ACC112 (cell line): ENCODE results near the gene KIAA1671.

Experiments
- H2AFZ ChIP-seq: fragments of 200-600 bp; sonication (generic); one replicate; pipeline ENCODE4 v1.6.0; 2017; ENCODE audit warnings: antibody characterized with exemption, low read length; ENCODE audit not compliant: unreplicated experiment
- H3K27ac ChIP-seq: fragments of 200-600 bp; sonication (generic); 2 replicates; pipeline ENCODE4 v1.5.1; 2014; ENCODE audit warnings: low read depth, mild to moderate bottlenecking, antibody characterized with exemption, low read length, moderate library complexity
- H3K27me3 ChIP-seq: fragments of 200-600 bp; sonication (generic); 2 replicates; pipeline ENCODE4 v1.6.1; 2014; ENCODE audit warnings: mild to moderate bottlenecking, antibody characterized with exemption, low read length, moderate library complexity, mixed read lengths; ENCODE audit not compliant: insufficient read depth
- H3K36me3 ChIP-seq: fragments of 200-600 bp; sonication (generic); 2 replicates; pipeline ENCODE4 v1.6.1; 2016; ENCODE audit warnings: mild to moderate bottlenecking, antibody characterized with exemption, low read length, moderate library complexity, mixed read lengths; ENCODE audit not compliant: insufficient read depth
- H3K4me1 ChIP-seq: fragments of 200-600 bp; sonication (generic); one replicate; pipeline ENCODE4 v1.6.1; 2016; ENCODE audit warnings: low read length, mixed read lengths; ENCODE audit not compliant: insufficient read depth, unreplicated experiment, control insufficient read depth
- H3K4me3 ChIP-seq: fragments of 200-600 bp; sonication (generic); 2 replicates; pipeline ENCODE4 v1.5.1; 2014; ENCODE audit warnings: mild to moderate bottlenecking, low read depth, low read length
- H3K79me2 ChIP-seq: fragments of 200-600 bp; sonication (generic); one replicate; pipeline ENCODE4 v1.6.0; 2016; ENCODE audit warnings: low read length; ENCODE audit not compliant: control insufficient read depth, unreplicated experiment, insufficient read depth

The KIAA1671 gene

DNA sequence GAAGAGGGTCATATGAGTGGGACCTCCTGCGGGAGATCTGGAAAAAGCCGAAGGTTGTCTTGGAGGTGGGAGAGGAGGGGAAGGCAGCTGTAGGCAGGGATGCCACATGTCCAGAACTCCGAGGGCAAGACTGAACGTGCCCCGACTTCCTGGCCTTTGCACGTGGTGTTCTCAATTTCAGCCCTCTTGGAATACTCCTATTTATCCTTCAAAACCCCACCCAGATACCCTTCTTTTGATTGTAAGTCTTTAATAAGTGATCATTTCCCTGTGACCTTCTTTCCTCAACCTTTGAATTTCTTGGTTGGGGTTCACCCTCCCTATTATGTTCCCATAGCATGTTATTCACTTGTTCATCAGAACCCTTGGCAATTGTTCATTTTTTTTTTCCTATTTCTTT lies 151.9 kb downstream of the KIAA1671 start:
- Histone ChIP-seq H3K79me2 (no peaks in the 10 kb centered on the region), H3K36me3 (no peaks in the 10 kb centered on the region), H3K4me1 (no peaks in the 10 kb centered on the region), H2AFZ (no peak overlapping the region), H3K27ac (no peak overlapping the region), H3K27me3 (no peaks in the 10 kb centered on the region), H3K4me3 (no peak overlapping the region)

DNA sequence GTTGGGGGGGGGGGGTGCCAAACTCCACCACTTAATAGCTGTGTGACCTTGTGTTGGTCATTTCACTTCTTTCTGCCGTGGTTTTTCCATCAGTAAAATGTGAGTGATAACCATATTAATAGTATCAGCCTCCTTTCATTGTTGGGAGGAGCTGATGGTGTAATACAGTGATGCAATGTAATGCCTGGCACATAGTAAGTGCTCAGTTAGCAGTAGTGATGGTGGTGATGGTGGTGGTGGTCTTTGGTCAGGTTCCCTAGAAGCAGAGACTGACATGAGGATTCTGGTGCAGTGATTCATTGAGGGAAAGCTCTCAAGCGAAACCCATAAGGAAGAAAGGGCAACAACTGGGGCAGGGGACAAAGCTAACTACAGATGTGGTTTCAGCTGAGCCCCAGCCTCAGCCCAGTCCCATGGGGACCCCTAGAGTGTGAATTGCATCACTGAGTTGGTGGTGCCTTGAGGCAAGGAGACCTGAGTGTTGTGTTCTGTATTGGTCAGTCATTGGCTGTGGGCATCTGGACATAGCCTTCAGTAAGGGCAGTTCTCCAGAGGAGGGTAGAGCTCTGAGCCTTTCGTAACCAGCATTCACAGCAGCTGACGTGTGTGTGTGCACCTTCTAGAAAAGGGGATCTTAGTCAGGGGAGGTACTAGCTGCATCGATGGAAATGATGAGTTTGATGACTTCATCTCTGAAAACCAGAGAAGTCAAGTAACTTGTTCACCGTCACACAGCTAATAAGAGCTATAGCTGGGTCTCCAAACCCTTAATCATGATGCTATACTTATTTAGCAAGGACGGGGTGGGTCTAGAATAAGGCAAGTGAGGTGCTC lies 153.5 kb downstream of the KIAA1671 start:
- Histone ChIP-seq H2AFZ (no peak overlapping the region), H3K4me1 (peaks cover 3% of the 10 kb centered on the region), H3K27me3 (no peaks in the 10 kb centered on the region), H3K4me3 (no peak overlapping the region), H3K79me2 (no peaks in the 10 kb centered on the region), H3K36me3 (no peaks in the 10 kb centered on the region), H3K27ac (no peak overlapping the region)

GRCh38 chr22:25109878-25110595 lies 157.5 kb downstream of the KIAA1671 start:
- no peak overlapping the region for H2AFZ ChIP-seq
- peaks cover 3% of the 10 kb centered on the region for H3K4me1 ChIP-seq
- no peak overlapping the region for H3K27ac ChIP-seq
- no peak overlapping the region for H3K4me3 ChIP-seq
- H3K79me2 ChIP-seq = no peaks in the 10 kb centered on the region
- no peaks in the 10 kb centered on the region for H3K36me3 ChIP-seq
- no peaks in the 10 kb centered on the region for H3K27me3 ChIP-seq

DNA sequence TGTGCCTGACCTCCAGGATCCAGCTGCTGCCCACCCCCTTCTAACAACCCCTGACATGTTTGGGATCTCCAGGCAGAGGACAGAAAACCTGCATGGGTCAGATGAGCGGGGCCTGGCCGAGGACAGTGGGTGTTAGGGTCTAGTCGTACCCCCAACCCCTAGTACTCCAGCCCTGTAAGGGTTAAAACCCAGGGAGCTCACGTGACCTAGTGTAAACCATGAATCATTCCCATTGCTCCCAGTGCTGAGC lies 158.0 kb downstream of the KIAA1671 start:
- Histone ChIP-seq H3K27ac (peak overlapping the region; percentile 63; the same call in 1 of the 2 replicates), H3K4me3 (peak overlapping the region; percentile 81), H3K79me2 (no peaks in the 10 kb centered on the region), H3K4me1 (peaks cover 3% of the 10 kb centered on the region), H3K36me3 (no peaks in the 10 kb centered on the region), H3K27me3 (no peaks in the 10 kb centered on the region), H2AFZ (no peak overlapping the region)

GRCh38 chr22:25110846-25111578 lies 158.5 kb downstream of the KIAA1671 start:
- Histone ChIP-seq H2AFZ (no peak overlapping the region), H3K27ac (peak overlapping the region; percentile 63; the same call in 1 of the 2 replicates), H3K79me2 (no peaks in the 10 kb centered on the region), H3K27me3 (no peaks in the 10 kb centered on the region), H3K4me3 (peak overlapping the region; percentile 81), H3K4me1 (peaks cover 3% of the 10 kb centered on the region), H3K36me3 (no peaks in the 10 kb centered on the region)

- Histone ChIP-seq H3K27me3 (no peaks in the 10 kb centered on the region), H3K36me3 (no peaks in the 10 kb centered on the region), H3K4me3 (peak overlapping the region; percentile 81), H3K79me2 (no peaks in the 10 kb centered on the region), H3K4me1 (peaks cover 3% of the 10 kb centered on the region), H3K27ac (no peak overlapping the region), H2AFZ (no peak overlapping the region)
These were observed 159.3 kb downstream of the KIAA1671 start for GRCh38 chr22:25111579-25112517.

GRCh38 chr22:25112538-25113253 lies 160.2 kb downstream of the KIAA1671 start:
- Histone ChIP-seq H3K79me2 (no peaks in the 10 kb centered on the region), H3K27me3 (no peaks in the 10 kb centered on the region), H3K4me1 (peaks cover 3% of the 10 kb centered on the region), H3K36me3 (no peaks in the 10 kb centered on the region), H3K27ac (no peak overlapping the region), H3K4me3 (no peak overlapping the region), H2AFZ (no peak overlapping the region)

GRCh38 chr22:25113316-25113721 lies 160.8 kb downstream of the KIAA1671 start:
- Histone ChIP-seq H3K27ac (no peak overlapping the region), H2AFZ (no peak overlapping the region), H3K36me3 (no peaks in the 10 kb centered on the region), H3K4me3 (no peak overlapping the region), H3K27me3 (no peaks in the 10 kb centered on the region), H3K4me1 (peaks cover 3% of the 10 kb centered on the region), H3K79me2 (no peaks in the 10 kb centered on the region)

DNA sequence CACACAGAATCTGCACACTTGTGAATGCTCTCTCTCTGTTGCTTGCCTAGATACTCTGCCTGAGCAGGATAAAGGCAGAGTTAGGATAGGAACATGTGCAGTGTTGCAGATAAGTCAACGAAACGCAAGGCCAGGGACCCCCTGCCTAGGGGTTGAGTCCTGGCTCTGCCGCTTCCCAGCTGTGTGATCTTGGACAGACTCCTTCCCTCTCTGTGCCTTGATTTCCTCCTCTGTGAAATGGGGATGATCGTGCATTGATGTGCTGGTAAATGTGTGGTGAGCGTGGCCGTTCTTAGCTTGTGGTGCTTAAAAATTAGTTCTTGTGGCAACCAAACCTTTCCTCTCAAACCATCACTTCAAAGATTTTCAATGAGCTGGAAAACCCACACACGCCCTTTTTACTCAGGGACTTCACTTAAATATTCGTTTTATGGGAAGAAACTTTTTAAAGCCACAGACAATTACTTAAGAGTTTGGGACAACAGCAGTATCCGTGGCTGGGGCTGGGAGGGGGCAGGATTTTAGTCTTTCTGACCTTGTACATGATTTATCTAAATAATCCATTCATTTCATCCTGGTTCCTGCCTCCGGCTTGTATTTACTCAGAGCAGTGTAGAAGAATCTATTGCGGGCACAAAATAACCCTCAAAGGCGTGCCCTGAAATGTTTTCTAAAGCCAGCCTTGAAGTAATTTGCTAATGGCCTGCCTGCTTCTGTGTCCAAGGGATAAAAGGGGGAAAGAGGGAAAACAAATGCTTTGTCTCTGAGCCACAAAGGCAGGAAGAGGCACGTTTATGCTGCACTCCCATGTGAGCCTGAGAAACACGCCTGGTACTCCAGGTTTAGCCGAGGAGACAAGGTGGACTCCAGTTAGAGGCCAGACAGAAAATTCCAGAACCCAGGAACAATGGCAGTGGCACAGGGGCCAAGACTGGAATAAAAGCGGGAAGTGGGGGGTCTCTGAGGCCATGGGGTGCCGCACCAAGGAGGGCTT lies 162.2 kb downstream of the KIAA1671 start:
- Histone ChIP-seq H3K79me2 (no peaks in the 10 kb centered on the region), H3K4me1 (peaks cover 3% of the 10 kb centered on the region), H3K27me3 (no peaks in the 10 kb centered on the region), H3K27ac (no peak overlapping the region), H3K36me3 (no peaks in the 10 kb centered on the region), H2AFZ (no peak overlapping the region), H3K4me3 (no peak overlapping the region)
